OCI-M1 (cell line): ENCODE measurements around the gene CXXC5.

Experiments used
- DNase-seq: peaks from one replicate; lab custom pipeline; 2025; lab: John Stamatoyannopoulos, UW

Gene CXXC5

GRCh38 chr5:139695178-139695573 lies 47.0 kb downstream of the CXXC5 start:
- DNase-seq: no peak

GRCh38 chr5:139696167-139696893 lies 48.2 kb downstream of the CXXC5 start:
- DNase-seq: no peak

GRCh38 chr5:139696894-139697658 lies 48.9 kb downstream of the CXXC5 start:
- no peak for DNase-seq

GRCh38 chr5:139698490-139699146 lies 50.5 kb downstream of the CXXC5 start:
- peak; percentile 29 for DNase-seq

- no peak for DNase-seq
Observed at GRCh38 chr5:139699351-139699750, 51.2 kb downstream of the CXXC5 start.

- no peak for DNase-seq
Observed at GRCh38 chr5:139700711-139701055, 52.5 kb downstream of the CXXC5 start.

GRCh38 chr5:139701056-139701741 lies 53.0 kb downstream of the CXXC5 start:
- DNase-seq: no peak

- no peak for DNase-seq
Observed at GRCh38 chr5:139702548-139702947, 54.4 kb downstream of the CXXC5 start.

- no peak for DNase-seq
Observed at GRCh38 chr5:139704748-139705147, 56.6 kb downstream of the CXXC5 start.

- no peak for DNase-seq
Observed at GRCh38 chr5:139705191-139705590, 57.0 kb downstream of the CXXC5 start.

GRCh38 chr5:139705655-139706587 lies 57.8 kb downstream of the CXXC5 start:
- DNase-seq: no peak

- DNase-seq: no peak
Observed at GRCh38 chr5:139707445-139708003, 59.4 kb downstream of the CXXC5 start.

- DNase-seq: no peak
Observed at GRCh38 chr5:139708434-139708861, 60.3 kb downstream of the CXXC5 start.

GRCh38 chr5:139708877-139709581 lies 60.9 kb downstream of the CXXC5 start:
- peak; percentile 88 for DNase-seq

- peak; percentile 31 for DNase-seq
Observed at GRCh38 chr5:139709582-139710318, 61.6 kb downstream of the CXXC5 start.

- DNase-seq: peak; percentile 57
Observed at GRCh38 chr5:139710319-139711066, 62.3 kb downstream of the CXXC5 start.

GRCh38 chr5:139711067-139711905 lies 63.1 kb downstream of the CXXC5 start:
- DNase-seq: peak; percentile 56

GRCh38 chr5:139711906-139712224 lies 63.7 kb downstream of the CXXC5 start:
- DNase-seq: peak; percentile 34
